ENCODE results near the gene SLC23A2.

GRCh38 chr20:4904127-4904860 is 97.0 kb downstream of the SLC23A2 start:
- TF ChIP-seq CTCF (IDR thresholded peaks at IDR 0.05; ENCODE audit: poor library complexity, severe bottlenecking): no peak
- no peak for TF ChIP-seq REST (IDR thresholded peaks at IDR 0.05; ENCODE audit: borderline replicate concordance)
- no peak for TF ChIP-seq EZH2 (IDR thresholded peaks at IDR 0.05; ENCODE audit: borderline replicate concordance, insufficient read depth, low read length, poor library complexity, severe bottlenecking)

Measured in neural cell (in vitro differentiated cells).